HS-27A (cell line): ENCODE results near the gene ELF5.

Experiments
- DNase-seq: peaks from one replicate; pipeline ENCODE4 v3.0.0-alpha.2; 2012; ENCODE audit warnings: low read depth, missing footprints

ELF5 gene

DNA sequence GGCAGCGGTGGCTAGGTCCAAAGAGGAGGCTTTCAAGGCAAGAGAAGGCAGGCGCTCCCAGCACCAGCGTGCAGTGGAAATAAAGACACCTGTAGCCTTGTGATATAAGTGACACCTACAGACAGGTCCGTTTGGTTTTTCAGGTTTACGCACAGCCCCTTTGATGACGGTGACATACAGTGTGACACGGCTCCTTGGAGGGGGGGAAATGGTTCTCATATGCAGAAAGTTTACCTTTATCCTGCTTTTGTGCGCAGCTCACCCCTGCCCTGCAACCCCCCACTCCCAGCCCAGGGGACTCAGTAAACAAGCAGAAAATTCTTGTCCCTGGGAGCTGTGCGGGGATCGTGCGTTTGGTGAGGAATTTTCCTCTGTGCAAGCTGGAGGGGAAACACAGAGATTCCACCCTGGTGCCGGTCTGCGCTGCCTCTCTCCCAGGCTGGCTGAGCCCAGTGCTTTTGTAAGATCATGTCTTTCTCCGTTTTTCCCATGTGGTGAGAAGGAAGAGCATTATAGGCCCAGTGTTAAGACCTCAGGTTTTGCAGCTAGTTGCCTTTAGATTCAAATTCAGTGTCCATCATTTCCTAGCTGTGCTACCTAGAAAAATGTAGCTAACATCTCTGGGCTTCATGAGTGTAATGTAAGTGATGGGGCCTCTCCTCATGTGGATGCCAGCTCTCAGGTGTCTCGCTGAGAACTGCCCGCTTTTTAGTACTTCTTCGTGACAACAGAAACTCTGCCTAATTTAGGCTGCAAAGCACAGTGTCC, at the start of gene ELF5:
ELF5 (minus strand) TSS at position 113 of the 768 bp plus-strand sequence. CDS start 8,045 bp downstream, outside the sequence.
- no peak for DNase-seq

DNA sequence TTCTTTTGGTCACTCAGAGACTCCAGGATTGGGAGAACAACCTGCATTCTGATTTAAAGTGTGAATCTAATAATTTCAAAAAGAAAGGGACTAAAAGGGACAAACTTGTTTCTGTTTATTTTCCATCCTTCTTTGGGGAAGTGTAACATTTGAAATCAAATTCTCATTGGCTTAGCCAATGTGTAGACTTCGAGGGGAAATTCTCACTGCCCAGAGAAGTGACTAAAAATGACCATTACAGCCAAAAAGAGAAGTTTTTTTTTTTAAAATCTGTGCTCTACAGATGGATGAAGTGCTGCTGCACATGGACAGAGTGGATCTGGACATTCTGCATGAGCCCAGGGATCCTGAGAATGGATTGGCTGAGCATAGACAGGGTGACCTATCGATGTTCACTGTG, 49.4 kb upstream of the ELF5 start:
- DNase-seq = no peak

DNA sequence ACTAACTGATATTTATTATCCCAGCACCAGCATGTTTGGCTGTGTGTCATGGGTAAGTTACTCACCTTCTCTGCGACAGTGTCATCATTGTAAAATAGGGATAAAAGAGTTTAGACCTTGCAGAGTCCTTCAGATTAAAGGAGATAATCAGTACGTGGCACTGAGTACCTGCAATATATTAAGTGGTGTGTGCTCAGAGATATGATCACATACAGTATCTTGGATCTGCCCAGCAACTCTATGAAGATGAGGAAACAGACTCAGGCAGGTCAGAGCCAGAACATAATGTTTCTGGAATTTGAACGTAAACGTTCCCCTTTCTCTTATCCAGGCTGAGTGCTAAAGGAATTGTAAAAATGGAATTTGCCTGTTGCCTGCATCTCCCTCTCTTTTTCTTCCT, 46.9 kb upstream of the ELF5 start:
- no peak for DNase-seq

DNA sequence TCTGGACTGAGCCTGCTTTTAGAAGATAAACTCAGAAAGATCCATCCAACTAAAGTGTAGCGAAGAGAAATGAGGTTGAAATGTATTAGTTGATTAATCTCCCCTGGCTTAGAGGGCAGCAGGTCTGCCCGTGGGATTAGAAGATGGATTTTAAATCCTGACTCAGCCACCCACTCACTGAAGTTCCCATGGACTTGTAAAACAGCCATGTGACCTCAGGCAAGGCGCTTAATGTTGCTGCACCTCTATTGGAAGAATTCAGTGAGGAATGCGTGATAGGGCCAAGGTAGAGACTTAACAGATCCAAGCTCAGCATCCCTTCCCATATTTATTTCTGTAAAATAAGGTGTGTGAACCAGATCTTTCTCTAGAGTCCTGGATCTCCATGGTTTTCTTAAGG, 45.1 kb upstream of the ELF5 start:
- DNase-seq = no peak

DNA sequence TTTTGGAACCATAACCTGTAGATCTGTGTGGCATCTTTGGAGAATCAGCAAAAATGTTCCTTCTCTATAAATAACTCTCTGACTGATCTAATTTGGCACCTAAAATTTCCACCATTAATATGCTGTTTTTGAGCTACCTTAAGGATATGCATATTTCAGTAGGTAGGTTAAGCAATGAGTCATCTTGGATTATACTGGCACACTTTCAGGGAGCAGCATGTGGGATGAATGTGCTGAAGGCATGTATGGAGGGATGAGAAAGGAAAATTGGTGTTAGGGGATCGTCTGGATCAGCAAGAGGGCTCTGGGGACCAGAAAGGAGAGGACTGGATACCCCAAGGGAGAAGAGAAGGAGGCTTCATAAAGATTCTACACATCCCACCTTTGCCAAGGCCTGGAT, 44.6 kb upstream of the ELF5 start:
- no peak for DNase-seq

DNA sequence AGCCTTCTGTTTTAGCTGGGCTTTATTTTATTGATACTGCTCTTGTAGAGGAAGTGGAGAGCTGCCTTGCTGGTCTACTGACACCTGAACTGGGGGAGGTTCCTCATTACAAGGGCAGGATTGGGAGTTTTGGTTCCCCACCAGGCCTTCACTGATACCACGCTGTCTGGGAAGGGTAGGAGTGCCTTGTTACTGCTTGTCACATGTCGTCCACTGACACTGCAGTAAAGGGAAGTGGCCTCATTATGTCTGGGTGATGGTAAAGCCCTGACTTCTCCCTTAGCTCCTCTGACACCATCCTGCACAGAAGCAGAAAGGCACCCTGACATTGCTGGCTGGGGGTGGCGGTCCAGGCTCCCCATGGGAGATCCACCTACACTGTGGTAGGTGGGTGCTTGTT, 38.7 kb upstream of the ELF5 start:
- no peak for DNase-seq

DNA sequence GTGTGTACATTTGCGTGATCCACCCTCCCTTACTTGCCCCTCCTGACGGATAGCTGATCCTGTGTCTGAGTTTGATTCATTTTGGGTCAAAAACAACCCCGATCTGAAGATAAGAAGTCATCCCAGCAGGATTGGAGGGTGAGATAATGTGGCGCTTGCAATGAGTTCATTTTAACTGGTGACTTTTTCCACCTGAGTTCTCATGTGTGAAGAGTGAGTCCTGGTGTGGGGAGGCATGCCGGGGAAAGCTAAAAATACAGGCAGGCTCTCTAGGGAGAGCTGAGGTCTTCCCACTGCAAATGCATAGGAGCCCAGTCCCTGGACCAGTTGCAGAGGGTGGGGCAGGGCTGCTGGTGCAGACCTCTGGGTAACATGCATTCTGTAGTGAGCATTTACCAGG, 35.7 kb upstream of the ELF5 start:
- DNase-seq = no peak

DNA sequence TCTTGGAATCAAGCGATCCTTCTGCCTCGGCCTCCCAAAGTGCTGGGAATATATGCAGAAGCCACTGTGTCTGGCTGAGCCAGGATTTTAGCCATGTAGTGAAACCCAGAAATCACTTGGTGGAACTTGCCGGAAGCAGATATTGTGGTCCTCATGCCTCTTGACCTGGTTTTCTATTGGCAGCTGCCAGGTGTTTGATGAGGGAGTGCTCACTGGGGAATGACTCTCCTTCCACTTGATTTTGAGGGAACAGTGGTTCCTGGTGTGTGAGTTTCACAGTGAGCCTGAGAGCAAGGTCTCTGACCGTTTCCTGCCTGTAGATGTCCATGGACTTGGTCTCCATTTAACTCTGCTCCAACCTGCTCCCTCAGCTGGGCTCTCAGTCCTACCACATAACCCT, 34.7 kb upstream of the ELF5 start:
- no peak for DNase-seq

DNA sequence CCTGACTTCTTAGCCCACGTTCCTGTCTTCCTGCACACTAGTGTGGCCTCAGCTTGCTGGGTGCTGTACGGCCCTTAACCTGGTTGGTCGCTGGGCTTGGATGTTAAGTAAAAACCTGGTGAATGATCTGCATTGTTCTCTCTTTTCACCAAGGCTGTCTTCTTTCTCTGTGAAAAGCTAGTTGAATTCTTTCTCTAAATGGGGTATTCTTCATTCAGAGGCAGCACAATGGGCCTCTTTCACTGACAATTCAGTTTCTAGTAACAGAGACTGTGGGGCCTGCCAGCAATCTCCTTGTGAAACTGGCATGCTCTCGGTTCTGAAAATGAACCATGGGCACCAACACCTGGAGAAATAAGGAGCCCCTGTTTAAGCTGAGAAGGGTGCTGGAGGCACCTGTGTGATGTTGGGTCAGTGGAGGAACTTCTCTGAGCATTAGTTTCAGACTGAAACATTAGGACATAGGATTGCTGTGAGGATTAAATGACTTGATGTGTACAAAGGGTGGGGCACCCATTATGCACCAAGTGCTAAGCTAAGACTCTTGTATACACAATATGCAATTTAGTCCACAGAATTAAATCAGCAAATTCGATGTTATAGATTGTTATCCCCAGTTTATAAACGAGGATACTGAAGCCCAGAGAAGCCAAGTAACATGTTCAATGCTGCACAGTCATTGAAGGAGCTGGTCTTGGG, 33.1 kb upstream of the ELF5 start:
- no peak for DNase-seq

DNA sequence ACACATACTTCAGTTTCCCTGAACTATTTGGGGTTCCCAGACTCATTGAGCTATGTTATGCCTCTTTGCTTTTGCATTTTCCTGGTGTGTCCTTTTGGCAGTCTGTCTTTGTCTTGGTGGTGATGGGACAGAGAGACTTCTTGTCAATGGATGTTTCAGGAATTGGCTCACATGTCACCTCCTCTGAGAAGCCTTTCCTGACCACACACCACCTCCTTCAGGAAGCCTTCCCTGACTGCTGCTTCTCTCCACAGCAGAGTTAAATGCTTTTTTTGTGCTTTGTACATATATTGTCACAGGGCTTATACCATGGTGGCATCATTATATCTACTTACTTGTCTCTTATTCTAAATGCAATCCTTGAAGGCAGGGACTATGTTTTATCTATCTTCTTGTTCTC, 28.5 kb upstream of the ELF5 start:
- no peak for DNase-seq

DNA sequence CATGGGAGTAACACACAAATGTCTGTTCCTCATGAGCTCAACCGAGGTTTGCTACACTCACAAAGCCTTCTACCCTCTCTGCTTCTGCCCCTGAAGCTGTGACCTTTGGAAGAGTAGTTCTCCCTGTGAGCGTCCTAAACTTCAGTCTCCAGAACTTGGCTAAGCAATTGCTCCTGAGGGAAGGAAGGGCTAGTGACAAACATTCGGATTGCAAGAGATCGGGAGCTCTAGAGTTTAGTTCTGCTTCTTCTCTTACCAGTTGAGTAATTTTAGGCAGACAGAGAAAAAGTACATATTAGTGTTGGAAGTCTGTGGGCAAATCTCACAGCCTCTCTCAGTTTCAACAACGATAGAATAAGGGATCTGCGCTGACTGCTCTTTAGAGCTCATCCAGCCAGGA, 27.3 kb upstream of the ELF5 start:
- no peak for DNase-seq

DNA sequence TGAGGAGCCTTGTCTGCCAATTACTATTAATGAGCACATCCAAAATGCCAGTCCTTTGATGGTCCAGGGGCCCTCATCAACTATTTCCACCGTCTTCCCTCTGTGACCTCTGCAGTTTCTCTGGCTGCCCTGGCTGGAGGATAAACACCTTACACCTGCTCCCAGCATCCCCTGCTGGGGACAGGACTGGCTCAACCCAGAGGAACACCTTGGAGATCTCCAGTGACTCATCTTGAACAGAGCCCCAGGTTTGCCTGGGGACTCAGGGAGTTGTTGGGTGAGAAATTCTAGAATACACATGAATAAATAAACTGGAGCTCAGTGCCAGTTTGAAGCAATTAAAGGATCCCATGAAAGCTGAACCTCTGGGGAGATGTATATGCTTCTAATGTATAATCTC, 24.0 kb upstream of the ELF5 start:
- DNase-seq = no peak

DNA sequence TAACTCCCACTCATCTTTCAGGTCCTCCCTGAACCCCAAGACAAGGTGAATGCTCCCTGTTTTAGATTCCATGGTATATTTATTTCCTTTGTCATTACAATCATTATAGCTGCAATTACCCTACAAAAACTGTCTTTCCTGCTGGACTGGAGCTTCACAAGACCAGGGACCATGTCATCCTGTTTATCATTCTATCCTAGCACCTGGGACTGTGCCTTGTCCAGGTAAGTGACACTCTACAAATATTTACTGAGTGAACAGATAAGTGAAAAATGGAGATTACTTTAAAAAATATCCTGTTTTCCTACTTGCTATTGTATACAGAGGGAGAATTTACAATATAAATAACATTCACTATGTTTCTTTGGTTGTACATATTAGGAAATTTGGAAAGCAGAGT, 22.5 kb upstream of the ELF5 start:
- no peak for DNase-seq

DNA sequence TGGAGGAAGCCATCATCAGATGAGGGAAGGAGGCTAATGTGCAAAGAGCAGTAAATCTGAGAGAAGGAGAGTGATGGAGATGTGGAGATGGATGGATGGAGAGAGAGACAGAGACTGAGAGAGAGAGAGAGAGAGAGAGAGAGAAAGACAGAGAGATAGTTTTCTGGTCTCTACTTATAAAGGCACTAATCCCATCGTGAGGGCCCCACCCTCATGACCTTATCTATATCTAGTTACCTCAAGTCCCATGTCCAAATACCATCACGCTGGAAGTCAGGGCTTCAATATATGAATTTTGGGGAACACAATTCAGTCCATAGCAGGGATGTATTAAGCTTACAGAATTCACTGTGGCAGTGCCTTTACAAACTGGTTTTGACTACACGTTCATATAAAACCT, 21.2 kb upstream of the ELF5 start:
- DNase-seq = no peak

DNA sequence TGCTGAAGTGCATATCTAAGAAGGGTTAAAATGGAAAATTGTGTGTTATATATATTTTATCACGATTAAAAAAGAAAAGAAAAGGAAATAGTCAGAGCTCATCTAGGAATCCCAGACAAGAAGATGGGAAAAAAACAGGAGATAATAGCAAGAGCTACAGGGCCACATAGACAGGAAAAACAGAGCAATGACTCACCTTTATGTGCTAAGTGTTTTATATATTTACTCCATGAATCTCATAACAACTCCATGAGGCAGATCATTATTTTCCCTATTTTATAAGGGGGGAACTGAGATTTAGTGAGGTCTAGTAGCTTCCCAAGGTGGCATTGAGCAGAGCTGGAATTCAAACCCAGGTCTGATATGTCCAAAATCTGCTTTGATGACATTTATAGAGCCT, 18.1 kb upstream of the ELF5 start:
- DNase-seq = no peak

DNA sequence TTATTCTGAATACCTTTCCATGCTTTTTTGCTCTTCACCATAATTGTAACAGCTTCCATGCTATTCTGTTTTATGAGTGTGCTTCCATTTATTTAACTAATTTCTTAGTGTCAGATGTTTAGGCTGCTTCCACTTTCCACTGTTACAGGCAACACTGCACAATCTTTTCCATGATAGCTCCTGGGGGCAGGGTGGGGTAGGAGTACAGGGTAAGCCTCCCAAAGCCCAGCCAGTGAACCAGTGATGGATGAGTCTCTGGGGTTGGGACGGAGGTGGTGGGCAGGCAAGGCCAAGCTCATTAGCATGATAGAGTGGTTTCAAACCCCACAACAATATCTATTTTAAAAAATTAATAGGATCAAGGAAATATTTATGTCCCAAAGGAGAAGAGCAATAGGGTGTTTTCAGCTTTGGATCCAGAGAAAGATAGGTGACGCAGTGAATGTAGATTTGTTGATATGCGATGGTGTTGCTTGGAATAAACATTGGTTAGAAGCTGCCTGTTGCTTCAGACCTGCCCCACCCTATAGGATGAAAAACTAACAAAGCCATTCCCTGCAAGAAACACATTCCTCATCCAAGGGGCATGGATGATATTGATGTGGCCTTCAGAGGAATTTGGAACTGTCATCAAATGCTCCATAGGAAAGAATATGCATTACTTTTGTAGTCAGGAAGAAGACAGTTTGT, 17.1 kb upstream of the ELF5 start:
- no peak for DNase-seq

DNA sequence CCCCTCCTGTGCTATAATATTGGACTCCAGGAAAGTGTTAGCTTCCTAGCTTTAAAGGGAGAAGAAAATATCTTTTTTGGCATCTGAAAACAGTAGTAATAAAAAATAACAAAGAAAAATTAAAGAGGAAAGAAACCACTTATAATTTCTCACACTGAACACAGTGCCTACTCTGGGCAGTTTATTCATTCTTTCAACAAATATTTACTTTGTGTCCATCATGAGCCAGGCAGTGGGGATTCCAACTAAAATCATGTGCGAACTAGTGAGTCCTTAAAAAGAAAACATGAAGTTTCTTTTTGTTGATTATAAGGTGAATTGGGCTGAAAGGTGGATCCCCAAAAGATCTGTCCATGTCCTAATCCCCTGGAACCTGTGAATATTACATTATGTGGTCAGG, 16.0 kb upstream of the ELF5 start:
- DNase-seq = no peak

DNA sequence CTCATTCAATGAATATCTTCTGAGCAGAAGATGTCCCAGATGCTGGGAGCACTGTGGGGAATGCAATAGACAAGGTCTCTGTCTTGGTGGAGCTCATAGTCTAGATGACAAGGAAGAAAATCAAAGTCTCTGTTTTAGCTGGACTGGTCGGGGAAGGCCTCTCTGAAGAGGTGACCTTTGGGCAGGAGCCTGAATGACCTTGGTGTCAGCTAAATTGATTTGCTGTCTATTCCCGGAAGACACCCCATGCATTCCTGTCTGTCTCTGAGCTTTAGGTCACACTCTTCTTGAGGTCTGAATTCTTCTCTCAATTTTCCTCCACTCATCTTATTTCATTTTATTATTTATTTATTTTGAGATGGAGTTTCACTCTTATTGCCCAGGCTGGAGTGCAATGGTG, 14.5 kb upstream of the ELF5 start:
- DNase-seq = no peak

DNA sequence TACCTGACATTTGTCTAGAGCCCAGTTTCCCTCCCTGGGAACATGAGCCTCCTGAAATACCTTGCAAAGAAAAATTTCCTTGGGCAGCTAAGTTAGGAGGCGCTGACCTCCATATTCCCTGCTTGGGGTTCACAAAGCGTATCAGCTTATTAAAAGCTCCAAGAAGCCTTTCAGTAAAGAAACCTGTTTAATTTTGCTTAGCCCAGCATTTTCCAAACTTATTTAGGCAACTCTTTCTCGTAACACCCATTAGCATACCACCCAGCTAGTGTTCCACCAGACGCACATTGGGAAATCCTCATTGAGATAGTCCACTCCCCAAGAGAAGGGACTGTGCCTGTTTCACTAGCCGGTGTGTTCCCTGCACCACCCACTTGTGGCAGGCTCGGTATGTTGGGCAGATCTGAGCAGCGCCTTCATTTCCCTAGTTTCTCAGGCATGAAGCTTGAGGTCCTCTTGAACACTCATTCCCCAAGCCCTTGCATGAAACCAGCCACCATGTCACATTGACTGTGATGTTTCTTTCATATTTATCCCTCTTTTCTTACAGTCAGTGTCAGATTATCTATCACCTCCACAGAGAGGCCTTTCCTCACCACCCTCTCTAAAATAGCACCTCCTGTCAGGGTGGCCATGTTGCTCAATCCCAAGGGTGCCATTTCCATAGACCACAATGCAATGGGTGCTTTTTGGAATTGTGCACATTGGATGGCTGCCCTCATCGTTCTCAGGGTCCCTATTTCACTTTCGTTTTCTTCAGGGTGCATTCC, 12.5 kb upstream of the ELF5 start:
- no peak for DNase-seq

DNA sequence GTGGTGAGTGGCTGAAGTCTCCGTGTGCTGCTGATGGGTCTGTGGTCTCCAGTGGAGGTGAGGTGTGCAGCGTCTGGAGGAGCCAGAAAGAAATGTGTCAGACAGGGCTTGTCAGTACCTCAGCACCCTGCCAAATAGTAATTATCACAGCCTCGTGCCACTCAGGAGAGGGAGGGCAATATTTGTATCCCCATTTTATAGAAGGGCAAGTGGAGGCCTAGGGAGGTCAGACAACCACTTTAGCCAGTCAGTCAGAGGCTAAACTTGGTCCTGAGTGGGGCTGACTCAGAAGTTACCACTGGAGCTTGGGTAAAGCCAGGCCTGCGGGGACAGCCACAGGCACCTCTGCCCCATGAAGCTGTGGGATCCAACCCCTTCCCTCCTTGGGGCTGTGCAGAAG, 11.5 kb upstream of the ELF5 start:
- DNase-seq = no peak

DNA sequence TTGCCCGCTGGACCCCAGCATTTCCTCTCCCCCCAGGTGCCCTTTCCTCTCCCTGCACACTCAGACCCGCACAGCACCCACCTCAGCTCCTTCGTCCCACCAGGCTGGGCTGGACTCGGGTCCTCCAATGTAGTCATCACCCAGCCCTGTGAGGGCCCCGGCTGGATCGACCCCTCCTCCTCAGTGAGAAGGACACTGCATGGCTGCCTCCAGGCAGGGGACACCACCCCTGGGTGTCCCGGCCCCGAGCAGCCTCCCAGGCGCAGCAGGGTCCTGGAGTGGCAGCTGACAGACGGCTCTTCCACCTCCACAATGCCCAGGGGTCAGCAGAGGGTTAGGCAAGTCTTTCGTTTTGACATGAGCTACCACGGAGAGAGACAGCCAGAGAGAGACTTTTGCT, 11.1 kb upstream of the ELF5 start:
- no peak for DNase-seq

DNA sequence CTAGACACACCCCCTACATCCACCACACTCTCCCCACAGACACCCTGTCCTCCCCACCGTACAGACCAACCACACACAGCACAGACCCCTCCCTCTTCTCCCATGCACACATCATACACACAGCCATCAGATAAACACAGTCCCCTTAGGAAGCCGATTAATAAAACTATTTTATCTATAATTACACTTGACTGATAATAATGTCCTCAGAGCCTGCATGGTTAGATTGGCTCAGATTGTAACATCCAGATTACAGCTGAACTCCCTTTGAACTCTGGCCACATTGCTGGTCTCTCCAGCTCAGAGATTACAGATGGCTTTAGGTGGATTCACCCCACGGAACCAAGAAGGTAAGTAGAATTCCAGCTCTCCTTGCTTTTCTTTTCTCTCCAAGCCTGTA, 9.5 kb upstream of the ELF5 start:
- DNase-seq = no peak

DNA sequence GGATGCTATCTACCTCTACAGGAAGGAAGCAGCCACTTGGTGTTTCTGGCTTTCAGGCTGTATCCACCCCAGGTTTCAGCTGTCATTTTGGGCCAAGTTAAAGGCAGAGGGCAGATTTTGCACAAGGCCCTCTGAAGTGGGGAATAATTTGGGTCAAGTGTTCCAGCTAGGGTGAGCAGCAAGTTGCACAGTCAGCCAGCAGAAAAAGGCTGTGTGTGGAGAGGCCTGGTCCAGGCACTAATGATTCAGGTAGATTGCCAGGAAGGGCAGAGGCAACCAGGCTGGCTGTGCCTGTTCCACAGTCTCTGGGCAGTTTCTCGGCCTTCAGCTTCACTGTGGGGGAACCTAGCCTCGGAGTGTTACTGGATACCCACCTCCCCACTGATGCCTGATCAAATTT, 8.6 kb upstream of the ELF5 start:
- no peak for DNase-seq
